Glutamatergic neuron (in vitro differentiated cells): Measurements from ENCODE around the gene CHURC1. TPM values are rescaled to one million over a fixed set of nuclear protein-coding genes. Genes with fewer than 3 reads are reported as not detected.

ENCODE experiments used
- DNase-seq: peaks from one replicate; pipeline ENCODE4 v3.0.0; 2022
- H3K27ac Mint-ChIP-seq: one replicate; pipeline ENCODE4 v1.8.0; 2020; ENCODE audit warnings: mild to moderate bottlenecking, mixed read lengths, inconsistent platforms; ENCODE audit not compliant: unreplicated experiment
- H3K27me3 Mint-ChIP-seq: one replicate; pipeline ENCODE4 v1.8.0; 2020; ENCODE audit warnings: mild to moderate bottlenecking, moderate library complexity, mixed read lengths, inconsistent platforms; ENCODE audit not compliant: unreplicated experiment
- H3K36me3 Mint-ChIP-seq: one replicate; pipeline ENCODE4 v1.8.0; 2020; ENCODE audit warnings: mild to moderate bottlenecking, mixed read lengths, inconsistent platforms; ENCODE audit not compliant: unreplicated experiment
- H3K4me1 Mint-ChIP-seq: one replicate; pipeline ENCODE4 v1.8.0; 2020; ENCODE audit warnings: mild to moderate bottlenecking, low read depth, mixed read lengths, inconsistent platforms; ENCODE audit not compliant: unreplicated experiment
- H3K4me3 Mint-ChIP-seq: one replicate; pipeline ENCODE4 v1.8.0; 2020; ENCODE audit warnings: mild to moderate bottlenecking, mixed read lengths, inconsistent platforms; ENCODE audit not compliant: unreplicated experiment
- H3K9me3 Mint-ChIP-seq: one replicate; pipeline ENCODE4 v1.8.0; 2020; ENCODE audit warnings: mild to moderate bottlenecking, moderate library complexity, mixed read lengths, inconsistent platforms; ENCODE audit not compliant: unreplicated experiment
- long read RNA-seq: library from polyadenylated mRNA; unstranded; transcript quantifications from one replicate; pipeline ENCODE4 v2.0.0, GENCODE V29; 2020; ENCODE audit not compliant: unreplicated experiment
- total RNA-seq: library from RNA; stranded (reverse); fragmentation: NEBNext Ultra II Directional; extraction: Animal tissue kit (Norgen Biotek cat#: 25700); gene quantifications from one replicate; pipeline ENCODE4 v1.2.1, GENCODE V29; 2021; ENCODE audit not compliant: unreplicated experiment
- TF ChIP-seq, protein P1 (sequence below): fragments of 200-600 bp; sonication (generic); IDR thresholded peaks from one replicate; pipeline ENCODE4 v1.5.0; 2021; ENCODE audit not compliant: partially characterized antibody, unreplicated experiment

CHURC1 gene
- 40.6 TPM for total RNA-seq
- long read RNA-seq, transcript CHURC1-203 (4 exons, 2,629 nt) = major isoform, 26 of 37 reads
- long read RNA-seq, transcript CHURC1-208 (4 exons, 3,615 nt) = minor isoform, 7 of 37 reads
- long read RNA-seq, partial matches to known transcripts = 0 of 37 reads
- long read RNA-seq, other reads (novel, unspliced or antisense) = 1 of 37 reads

DNA sequence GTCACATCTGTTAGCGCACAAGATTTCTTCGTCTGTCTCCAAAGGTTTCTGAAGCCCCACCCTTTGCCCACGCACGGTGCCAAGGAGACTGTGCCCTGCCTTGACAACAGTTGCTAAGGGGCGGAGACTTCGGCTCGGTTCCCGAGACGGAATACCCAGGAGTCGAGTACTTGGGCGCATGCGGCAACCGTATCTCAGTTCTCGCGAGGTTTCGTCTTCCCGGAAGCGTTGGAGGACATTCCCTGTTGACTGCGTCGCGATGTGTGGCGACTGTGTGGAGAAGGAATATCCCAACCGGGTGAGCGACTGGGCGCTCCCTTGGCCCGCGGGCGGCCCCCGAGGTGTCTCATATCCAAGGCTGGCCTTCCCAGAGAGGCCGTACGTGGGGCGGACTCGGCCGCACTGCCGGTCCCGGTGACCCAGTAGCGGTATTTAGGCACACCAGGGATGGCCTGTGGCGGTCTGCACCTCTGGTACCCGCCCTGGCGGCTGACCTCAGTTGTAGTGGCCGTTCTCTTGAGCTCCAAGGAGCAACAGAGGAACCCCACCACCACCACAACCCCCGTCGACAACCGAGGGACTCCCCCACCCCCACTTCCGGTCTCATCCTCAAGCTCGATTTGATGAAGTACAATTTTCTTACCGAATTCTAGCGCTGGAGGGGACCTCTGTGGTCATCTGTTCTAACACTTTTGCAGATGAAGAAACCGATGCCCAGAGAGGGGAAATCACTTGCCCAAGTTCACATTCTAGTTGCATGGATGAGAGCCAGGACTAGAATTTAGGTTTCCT, at the start of gene CHURC1:
TSS of gene CHURC1 (plus strand) at position 219 of the 792 bp plus-strand sequence. CDS start at position 260, 41 bp downstream.
- peak within 1 kb of the TSS; percentile 85 for H3K27ac Mint-ChIP-seq
- H3K9me3 Mint-ChIP-seq = no peaks in the 10 kb centered on the region
- H3K27me3 Mint-ChIP-seq = peaks cover 11% of the 10 kb centered on the region
- peak within 1 kb of the TSS; percentile 90 for H3K4me3 Mint-ChIP-seq
- H3K36me3 Mint-ChIP-seq = no peaks in the 10 kb centered on the region
- H3K4me1 Mint-ChIP-seq = peaks cover 9% of the 10 kb centered on the region
- TF ChIP-seq, protein P1, sequence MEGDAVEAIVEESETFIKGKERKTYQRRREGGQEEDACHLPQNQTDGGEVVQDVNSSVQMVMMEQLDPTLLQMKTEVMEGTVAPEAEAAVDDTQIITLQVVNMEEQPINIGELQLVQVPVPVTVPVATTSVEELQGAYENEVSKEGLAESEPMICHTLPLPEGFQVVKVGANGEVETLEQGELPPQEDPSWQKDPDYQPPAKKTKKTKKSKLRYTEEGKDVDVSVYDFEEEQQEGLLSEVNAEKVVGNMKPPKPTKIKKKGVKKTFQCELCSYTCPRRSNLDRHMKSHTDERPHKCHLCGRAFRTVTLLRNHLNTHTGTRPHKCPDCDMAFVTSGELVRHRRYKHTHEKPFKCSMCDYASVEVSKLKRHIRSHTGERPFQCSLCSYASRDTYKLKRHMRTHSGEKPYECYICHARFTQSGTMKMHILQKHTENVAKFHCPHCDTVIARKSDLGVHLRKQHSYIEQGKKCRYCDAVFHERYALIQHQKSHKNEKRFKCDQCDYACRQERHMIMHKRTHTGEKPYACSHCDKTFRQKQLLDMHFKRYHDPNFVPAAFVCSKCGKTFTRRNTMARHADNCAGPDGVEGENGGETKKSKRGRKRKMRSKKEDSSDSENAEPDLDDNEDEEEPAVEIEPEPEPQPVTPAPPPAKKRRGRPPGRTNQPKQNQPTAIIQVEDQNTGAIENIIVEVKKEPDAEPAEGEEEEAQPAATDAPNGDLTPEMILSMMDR = no peak
- DNase-seq = peak; percentile 94

DNA sequence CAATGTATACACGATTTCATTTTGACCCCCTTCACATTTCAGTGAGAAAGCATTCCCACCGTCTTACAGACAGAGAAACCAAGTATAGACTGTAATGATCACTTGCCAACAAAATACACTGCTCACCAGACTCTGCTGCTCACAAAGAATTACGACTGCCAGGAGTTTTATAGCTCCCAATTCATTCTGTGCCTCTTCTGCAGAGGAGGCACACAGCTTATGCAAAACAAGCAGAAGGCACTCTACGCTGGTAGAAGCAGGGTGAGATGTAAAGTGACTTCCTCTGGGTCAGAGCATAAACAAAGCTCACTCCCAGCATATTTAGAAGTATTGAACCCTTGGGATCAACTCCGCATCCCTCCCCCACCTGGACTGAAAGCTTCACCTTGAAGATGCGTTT, 49.1 kb upstream of the CHURC1 start:
- no peak for DNase-seq
- Mint-ChIP-seq H3K9me3 (peaks cover 4% of the 10 kb centered on the region), H3K36me3 (no peaks in the 10 kb centered on the region), H3K27me3 (peaks cover 2% of the 10 kb centered on the region), H3K27ac (no peak overlapping the region), H3K4me3 (no peak overlapping the region), H3K4me1 (no peaks in the 10 kb centered on the region)
- TF ChIP-seq, protein P1 = no peak

DNA sequence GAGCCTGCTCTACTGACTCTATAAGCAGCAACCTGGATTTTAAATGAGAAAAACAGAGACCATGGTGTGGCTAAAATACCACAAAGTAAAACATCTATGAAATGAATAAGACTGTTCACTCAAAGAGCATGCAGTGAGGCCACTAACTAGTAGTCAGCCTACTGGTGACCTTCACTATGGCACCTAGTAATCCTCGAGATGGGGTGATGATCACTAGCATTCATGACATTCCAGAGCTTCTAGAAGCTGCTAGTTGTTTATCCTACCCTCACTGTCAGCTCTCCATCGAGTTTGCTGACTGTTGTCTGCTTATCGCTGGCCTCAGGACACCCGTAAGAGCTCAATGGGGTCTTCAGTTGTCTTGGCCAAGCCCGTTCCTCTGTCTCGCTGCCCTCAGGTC, 48.3 kb upstream of the CHURC1 start:
- Mint-ChIP-seq H3K27me3 (no peaks in the 10 kb centered on the region), H3K9me3 (peaks cover 2% of the 10 kb centered on the region), H3K27ac (no peak overlapping the region), H3K36me3 (no peaks in the 10 kb centered on the region), H3K4me3 (no peak overlapping the region), H3K4me1 (no peaks in the 10 kb centered on the region)
- TF ChIP-seq, protein P1 = no peak
- no peak for DNase-seq

DNA sequence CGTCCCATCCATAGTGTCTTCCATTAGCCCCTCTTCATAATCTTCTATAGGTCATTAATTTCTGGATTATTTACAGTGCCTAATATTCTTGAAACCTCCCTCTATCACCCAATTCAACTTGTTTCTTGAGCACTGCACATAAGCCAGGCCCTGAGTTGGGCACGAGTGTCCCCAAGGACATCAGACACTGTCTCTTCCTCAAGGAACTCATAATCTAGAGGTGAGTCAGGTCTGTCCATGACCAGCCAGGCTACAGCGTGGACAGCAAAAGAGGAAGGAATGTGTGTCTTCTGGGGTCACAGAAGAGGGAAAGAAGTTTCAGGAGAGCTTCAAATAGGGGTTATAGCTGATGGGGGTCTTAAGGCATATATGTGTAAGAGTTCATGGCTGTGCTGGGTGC, 47.1 kb upstream of the CHURC1 start:
- no peak overlapping the region for H3K27ac Mint-ChIP-seq
- no peak overlapping the region for H3K4me3 Mint-ChIP-seq
- H3K36me3 Mint-ChIP-seq = no peaks in the 10 kb centered on the region
- no peaks in the 10 kb centered on the region for H3K4me1 Mint-ChIP-seq
- H3K27me3 Mint-ChIP-seq = no peaks in the 10 kb centered on the region
- H3K9me3 Mint-ChIP-seq = peaks cover 2% of the 10 kb centered on the region
- TF ChIP-seq, protein P1 = no peak
- DNase-seq = no peak

DNA sequence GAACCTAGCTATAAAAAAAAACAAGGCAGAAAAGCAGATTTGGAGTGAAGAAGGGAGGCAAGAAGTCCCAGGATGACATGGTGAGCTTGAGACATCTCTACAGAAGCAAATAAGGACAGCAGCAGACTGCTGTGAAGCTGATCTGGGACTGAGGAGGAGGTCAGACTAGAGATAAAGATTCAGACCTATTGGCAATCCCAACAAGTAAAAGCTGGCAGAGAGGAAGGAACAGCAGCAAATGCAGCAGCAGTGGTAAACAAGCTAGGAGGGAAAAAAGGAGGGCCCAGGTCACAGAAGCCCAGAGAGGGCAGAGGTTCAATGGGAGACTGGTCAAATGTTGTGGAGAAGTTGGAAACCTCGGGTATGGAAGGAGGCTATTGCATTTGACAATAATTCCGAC, 45.9 kb upstream of the CHURC1 start:
- Mint-ChIP-seq H3K36me3 (no peaks in the 10 kb centered on the region), H3K4me1 (no peaks in the 10 kb centered on the region), H3K27ac (no peak overlapping the region), H3K27me3 (no peaks in the 10 kb centered on the region), H3K4me3 (no peak overlapping the region), H3K9me3 (peaks cover 2% of the 10 kb centered on the region)
- TF ChIP-seq, protein P1 = no peak
- DNase-seq = no peak
